ENCODE measurements around the gene SPATA24. TPM values are rescaled to one million over a fixed set of nuclear protein-coding genes. Genes with fewer than 3 reads are reported as not detected.

The SPATA24 gene
- total and polyA plus RNA-seq, 2 of the 13 experiments (the other 11 are each of a cell fraction or from before 2014, with no cell fraction given), result 6.0 to 11.1 TPM

GRCh38 chr5:139426203-139426885 is 22.5 kb upstream of the SPATA24 start:
- Histone ChIP-seq H3K36me3 (replicated peaks in 1 of 2; ENCODE audit: control insufficient read depth in 1 of 2, insufficient read depth in 2 of 2, low read length in 2 of 2) (peaks cover 3 to 6% of the 10 kb centered on the region in 2 experiments; a peak in 2 of 5 replicates), H3K4me2 (ENCODE audit: low read depth, low read length) (no peak overlapping the region), H3K9ac (ENCODE audit: insufficient read depth, low read depth, low read length) (no peak overlapping the region), H3K27me3 (ENCODE audit: control insufficient read depth in 1 of 2, insufficient read depth in 2 of 2, low read length in 2 of 2) (no peaks in the 10 kb centered on the region), H3K4me3 (replicated peaks in 1 of 3; ENCODE audit: insufficient read depth in 1 of 3, low read depth in 2 of 3, low read length in 3 of 3) (no peak overlapping the region), H2AFZ (ENCODE audit: low read length) (no peak overlapping the region), H3K9me3 (ENCODE audit: low read length) (no peaks in the 10 kb centered on the region), H3K4me1 (ENCODE audit: insufficient read depth, low read length) (no peaks in the 10 kb centered on the region), H3K79me2 (ENCODE audit: insufficient read depth, low read length) (no peaks in the 10 kb centered on the region), H4K20me1 (ENCODE audit: insufficient read depth, low read length) (no peaks in the 10 kb centered on the region), H3K27ac (ENCODE audit: extremely low read length, insufficient read depth, low read length) (no peak overlapping the region)
- DNase-seq (ENCODE audit: low spot score) (no peak), FAIRE-seq (no peak), ATAC-seq (no peak)
- ChIA-PET POLR2A (no interaction called here), CTCF (ENCODE audit: low intra/inter-chr PET ratio, low total read pairs) (no interaction called here)
- TF ChIP-seq E2F1 (CRISPR knock-in tag; IDR thresholded peaks at IDR 0.05) (no peak), ZNF547 (CRISPR knock-in tag; IDR thresholded peaks at IDR 0.05) (no peak), ZNF614 (CRISPR knock-in tag; IDR thresholded peaks at IDR 0.05; ENCODE audit: borderline replicate concordance) (no peak), ZNF124 (CRISPR knock-in tag; IDR thresholded peaks at IDR 0.05) (no peak), ESRRA (CRISPR knock-in tag; IDR thresholded peaks at IDR 0.05; ENCODE audit: low read depth) (no peak), MTA3 (CRISPR knock-in tag; IDR thresholded peaks at IDR 0.05) (no peak), TGIF2 (CRISPR knock-in tag; IDR thresholded peaks at IDR 0.05) (no peak), PITX1 (CRISPR knock-in tag; IDR thresholded peaks at IDR 0.05) (no peak), ZFP36L1 (CRISPR knock-in tag; IDR thresholded peaks at IDR 0.05) (no peak), ZNF550 (CRISPR knock-in tag; IDR thresholded peaks at IDR 0.05; ENCODE audit: borderline replicate concordance) (no peak), ZKSCAN1 (IDR thresholded peaks at IDR 0.05; ENCODE audit: low read length) (no peak), SOX13 (IDR thresholded peaks at IDR 0.05) (no peak), SOX13 (CRISPR knock-in tag; conservative IDR thresholded peaks at IDR 0.05 in 1 of 2, IDR thresholded peaks at IDR 0.05 in 1 of 2) (no peak), U2AF1 (optimal IDR thresholded peaks at IDR 0.05; ENCODE audit: low read depth, low read length) (no peak), MYNN (CRISPR knock-in tag; IDR thresholded peaks at IDR 0.05; ENCODE audit: low read depth) (no peak)
- TF ChIP-seq, protein P1, sequence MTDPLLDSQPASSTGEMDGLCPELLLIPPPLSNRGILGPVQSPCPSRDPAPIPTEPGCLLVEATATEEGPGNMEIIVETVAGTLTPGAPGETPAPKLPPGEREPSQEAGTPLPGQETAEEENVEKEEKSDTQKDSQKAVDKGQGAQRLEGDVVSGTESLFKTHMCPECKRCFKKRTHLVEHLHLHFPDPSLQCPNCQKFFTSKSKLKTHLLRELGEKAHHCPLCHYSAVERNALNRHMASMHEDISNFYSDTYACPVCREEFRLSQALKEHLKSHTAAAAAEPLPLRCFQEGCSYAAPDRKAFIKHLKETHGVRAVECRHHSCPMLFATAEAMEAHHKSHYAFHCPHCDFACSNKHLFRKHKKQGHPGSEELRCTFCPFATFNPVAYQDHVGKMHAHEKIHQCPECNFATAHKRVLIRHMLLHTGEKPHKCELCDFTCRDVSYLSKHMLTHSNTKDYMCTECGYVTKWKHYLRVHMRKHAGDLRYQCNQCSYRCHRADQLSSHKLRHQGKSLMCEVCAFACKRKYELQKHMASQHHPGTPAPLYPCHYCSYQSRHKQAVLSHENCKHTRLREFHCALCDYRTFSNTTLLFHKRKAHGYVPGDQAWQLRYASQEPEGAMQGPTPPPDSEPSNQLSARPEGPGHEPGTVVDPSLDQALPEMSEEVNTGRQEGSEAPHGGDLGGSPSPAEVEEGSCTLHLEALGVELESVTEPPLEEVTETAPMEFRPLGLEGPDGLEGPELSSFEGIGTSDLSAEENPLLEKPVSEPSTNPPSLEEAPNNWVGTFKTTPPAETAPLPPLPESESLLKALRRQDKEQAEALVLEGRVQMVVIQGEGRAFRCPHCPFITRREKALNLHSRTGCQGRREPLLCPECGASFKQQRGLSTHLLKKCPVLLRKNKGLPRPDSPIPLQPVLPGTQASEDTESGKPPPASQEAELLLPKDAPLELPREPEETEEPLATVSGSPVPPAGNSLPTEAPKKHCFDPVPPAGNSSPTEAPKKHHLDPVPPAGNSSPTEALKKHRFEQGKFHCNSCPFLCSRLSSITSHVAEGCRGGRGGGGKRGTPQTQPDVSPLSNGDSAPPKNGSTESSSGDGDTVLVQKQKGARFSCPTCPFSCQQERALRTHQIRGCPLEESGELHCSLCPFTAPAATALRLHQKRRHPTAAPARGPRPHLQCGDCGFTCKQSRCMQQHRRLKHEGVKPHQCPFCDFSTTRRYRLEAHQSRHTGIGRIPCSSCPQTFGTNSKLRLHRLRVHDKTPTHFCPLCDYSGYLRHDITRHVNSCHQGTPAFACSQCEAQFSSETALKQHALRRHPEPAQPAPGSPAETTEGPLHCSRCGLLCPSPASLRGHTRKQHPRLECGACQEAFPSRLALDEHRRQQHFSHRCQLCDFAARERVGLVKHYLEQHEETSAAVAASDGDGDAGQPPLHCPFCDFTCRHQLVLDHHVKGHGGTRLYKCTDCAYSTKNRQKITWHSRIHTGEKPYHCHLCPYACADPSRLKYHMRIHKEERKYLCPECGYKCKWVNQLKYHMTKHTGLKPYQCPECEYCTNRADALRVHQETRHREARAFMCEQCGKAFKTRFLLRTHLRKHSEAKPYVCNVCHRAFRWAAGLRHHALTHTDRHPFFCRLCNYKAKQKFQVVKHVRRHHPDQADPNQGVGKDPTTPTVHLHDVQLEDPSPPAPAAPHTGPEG (CRISPR knock-in tag; IDR thresholded peaks at IDR 0.05), result no peak
- TF ChIP-seq, protein P2, sequence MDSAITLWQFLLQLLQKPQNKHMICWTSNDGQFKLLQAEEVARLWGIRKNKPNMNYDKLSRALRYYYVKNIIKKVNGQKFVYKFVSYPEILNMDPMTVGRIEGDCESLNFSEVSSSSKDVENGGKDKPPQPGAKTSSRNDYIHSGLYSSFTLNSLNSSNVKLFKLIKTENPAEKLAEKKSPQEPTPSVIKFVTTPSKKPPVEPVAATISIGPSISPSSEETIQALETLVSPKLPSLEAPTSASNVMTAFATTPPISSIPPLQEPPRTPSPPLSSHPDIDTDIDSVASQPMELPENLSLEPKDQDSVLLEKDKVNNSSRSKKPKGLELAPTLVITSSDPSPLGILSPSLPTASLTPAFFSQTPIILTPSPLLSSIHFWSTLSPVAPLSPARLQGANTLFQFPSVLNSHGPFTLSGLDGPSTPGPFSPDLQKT (CRISPR knock-in tag; IDR thresholded peaks at IDR 0.05; ENCODE audit: borderline replicate concordance), result no peak
- 80% methylated on average over 8 of the region's 8 CpGs for WGBS (ENCODE audit: low lambda C conversion rate)
- in situ Hi-C loops (cut with HindIII; ENCODE audit: extremely low pct_ligation_motif_present, low pct_unique_long_range_greater_than_20kb), result no loop called here
- intact Hi-C loops (cut with micrococcal nuclease; ENCODE audit: unreplicated experiment), result no loop called here
- BruUV-seq (replicated peaks), result no TSS peak

All from HepG2 (cell line).